Activated naive CD4-positive, alpha-beta T cell treated with anti-CD3 and anti-CD28 coated beads for 36 hours (primary cell): ENCODE data around the gene SALL1. TPM values are rescaled to one million over a fixed set of nuclear protein-coding genes. Genes with fewer than 3 reads are reported as not detected.

Experiments
- CTCF ChIA-PET: fragments of 350-600 bp; sonication (Branson Sonifier 250); formaldehyde crosslinking; loops from one replicate; lab custom pipeline; 2021; ENCODE audit warnings: antibody characterized with exemption; lab: Charles Lee
- DNase-seq: peaks from one replicate; pipeline ENCODE4 v3.0.0-alpha.2; 2020
- H3K27ac Mint-ChIP-seq: one replicate; pipeline ENCODE4 v1.8.0; 2021; ENCODE audit warnings: mild to moderate bottlenecking, mixed read lengths
- H3K27me3 Mint-ChIP-seq: one replicate; pipeline ENCODE4 v1.8.0; 2021; ENCODE audit warnings: low read depth, mixed read lengths
- H3K36me3 Mint-ChIP-seq: one replicate; pipeline ENCODE4 v1.8.0; 2021; ENCODE audit warnings: low read depth, mixed read lengths
- H3K4me1 Mint-ChIP-seq: one replicate; pipeline ENCODE4 v1.8.0; 2021; ENCODE audit warnings: low read depth, mixed read lengths
- H3K4me3 Mint-ChIP-seq: one replicate; pipeline ENCODE4 v1.8.0; 2021; ENCODE audit warnings: mild to moderate bottlenecking, moderate library complexity, mixed read lengths
- H3K9me3 Mint-ChIP-seq: one replicate; pipeline ENCODE4 v1.8.0; 2021; ENCODE audit warnings: mixed read lengths
- intact Hi-C: fragments of 100-400 bp; cut with micrococcal nuclease; formaldehyde crosslinking; loops from one replicate; pipeline ENCODE4 v1.15.1; 2023
- total RNA-seq, 2 experiments: library from RNA; stranded (reverse); gene quantifications; one replicate each; pipeline ENCODE4 v1.2.3, GENCODE V29; 2021

Gene SALL1
- total RNA-seq, 2 experiments from 2014 or later: not detected

DNA sequence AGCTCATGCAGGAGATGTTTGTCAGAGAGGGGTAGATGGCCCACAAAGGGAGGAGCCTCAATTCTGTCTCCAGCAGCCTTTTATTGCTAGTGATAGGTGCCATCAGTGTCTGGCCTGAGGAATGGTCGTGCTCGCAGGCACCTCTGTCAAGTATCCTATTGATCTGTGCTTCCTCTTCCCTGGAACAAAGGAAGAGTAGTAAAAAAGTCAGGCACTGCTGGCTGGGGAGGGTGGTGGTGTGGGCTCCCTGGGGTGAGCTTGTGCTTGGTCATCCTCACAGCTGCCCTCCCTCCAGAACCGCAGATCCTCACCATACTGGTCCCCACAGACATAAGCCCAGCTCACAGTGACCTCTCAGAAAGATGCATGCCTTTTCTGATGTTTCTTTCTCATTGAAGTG lies 15.0 kb upstream of the SALL1 start:
- Mint-ChIP-seq H3K9me3 (no peaks in the 10 kb centered on the region), H3K4me1 (no peaks in the 10 kb centered on the region), H3K4me3 (no peak overlapping the region), H3K27ac (no peak overlapping the region), H3K36me3 (no peaks in the 10 kb centered on the region), H3K27me3 (peaks cover 3% of the 10 kb centered on the region)
- intact Hi-C loops: no loop called here
- CTCF ChIA-PET: no interaction called here
- no peak for DNase-seq

DNA sequence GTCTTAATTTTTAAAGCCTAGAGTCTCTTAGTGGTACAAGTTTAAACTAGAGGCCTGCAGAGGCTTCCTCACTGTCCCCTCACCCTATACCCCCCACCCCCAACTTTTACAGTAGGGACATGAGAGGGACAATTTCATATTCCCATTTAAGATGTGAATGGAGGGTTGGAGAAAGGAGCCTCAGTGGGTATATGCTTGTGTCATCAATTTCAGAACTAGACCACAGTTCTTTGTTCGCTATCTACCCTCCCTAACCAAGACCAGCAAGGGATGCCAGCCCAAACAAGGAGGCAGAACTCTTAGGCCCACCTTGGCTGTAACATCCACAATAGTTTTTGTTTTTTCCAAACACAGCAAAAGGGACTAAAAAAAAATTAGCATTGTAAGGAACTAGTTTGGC lies 14.0 kb upstream of the SALL1 start:
- DNase-seq: no peak
- Mint-ChIP-seq H3K27me3 (peaks cover 3% of the 10 kb centered on the region), H3K4me3 (no peak overlapping the region), H3K4me1 (no peaks in the 10 kb centered on the region), H3K36me3 (no peaks in the 10 kb centered on the region), H3K9me3 (no peaks in the 10 kb centered on the region), H3K27ac (no peak overlapping the region)
- CTCF ChIA-PET: interaction anchor here (0.7 kb wide), 1 partner anchor 597 kb away, joined by 3 read pairs; no protein-coding TSS in a partner anchor
- intact Hi-C loops: no loop called here

DNA sequence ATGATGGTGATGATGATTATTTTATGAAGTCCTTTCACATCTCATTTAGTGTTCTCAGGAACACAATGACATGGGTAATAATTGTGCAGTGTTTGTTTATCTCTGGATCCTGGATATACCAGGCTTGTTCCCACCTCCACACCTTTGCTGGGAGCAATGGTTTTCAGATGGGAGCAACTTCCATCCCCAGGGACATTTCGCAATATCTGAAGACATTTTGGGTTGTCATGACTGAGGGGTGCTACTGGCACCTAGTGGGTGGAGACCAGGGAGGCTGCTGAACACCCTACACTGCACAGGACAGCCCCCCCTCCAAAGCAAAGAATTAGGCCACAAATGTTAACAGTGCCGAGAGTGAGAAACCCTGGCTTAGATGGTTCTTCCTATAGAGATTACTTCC lies 13.5 kb upstream of the SALL1 start:
- Mint-ChIP-seq H3K4me1 (no peaks in the 10 kb centered on the region), H3K36me3 (no peaks in the 10 kb centered on the region), H3K4me3 (no peak overlapping the region), H3K27me3 (peaks cover 3% of the 10 kb centered on the region), H3K9me3 (no peaks in the 10 kb centered on the region), H3K27ac (no peak overlapping the region)
- intact Hi-C loops: no loop called here
- DNase-seq: no peak
- CTCF ChIA-PET: no interaction called here

DNA sequence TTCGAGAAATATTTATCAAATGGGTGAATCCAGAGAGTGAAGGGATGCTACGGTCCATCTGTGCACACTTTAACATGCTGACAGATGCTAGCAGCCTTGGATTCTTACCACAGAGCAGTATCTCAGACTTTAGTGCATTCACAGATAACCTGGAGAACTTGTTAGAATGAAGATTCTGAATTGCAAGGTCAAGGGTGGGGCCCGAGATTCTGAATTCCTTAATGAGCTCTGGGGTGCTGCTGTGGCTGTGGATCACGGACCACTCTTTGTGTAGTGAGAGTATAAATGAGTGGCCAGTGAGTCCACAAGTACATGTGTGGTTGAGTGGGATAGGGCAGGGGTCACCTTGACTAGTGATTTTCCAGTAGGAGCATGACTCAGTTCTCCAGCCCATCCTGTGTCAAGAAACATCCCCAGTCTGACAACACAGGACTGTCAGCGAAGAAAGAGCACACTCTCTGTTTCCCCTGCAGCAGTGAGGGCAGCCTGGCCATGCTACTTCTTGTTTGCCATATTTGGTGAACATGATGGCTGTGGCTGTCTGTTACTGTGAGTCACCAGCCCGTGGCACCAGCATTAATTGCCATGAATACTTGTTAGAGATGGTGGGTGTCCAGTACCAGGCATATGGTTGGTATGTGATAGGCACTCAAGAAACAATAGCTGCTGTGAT lies 13.0 kb upstream of the SALL1 start:
- CTCF ChIA-PET: no interaction called here
- Mint-ChIP-seq H3K36me3 (no peaks in the 10 kb centered on the region), H3K9me3 (no peaks in the 10 kb centered on the region), H3K4me1 (no peaks in the 10 kb centered on the region), H3K27me3 (peaks cover 5% of the 10 kb centered on the region), H3K4me3 (no peak overlapping the region), H3K27ac (no peak overlapping the region)
- intact Hi-C loops: no loop called here
- no peak for DNase-seq

DNA sequence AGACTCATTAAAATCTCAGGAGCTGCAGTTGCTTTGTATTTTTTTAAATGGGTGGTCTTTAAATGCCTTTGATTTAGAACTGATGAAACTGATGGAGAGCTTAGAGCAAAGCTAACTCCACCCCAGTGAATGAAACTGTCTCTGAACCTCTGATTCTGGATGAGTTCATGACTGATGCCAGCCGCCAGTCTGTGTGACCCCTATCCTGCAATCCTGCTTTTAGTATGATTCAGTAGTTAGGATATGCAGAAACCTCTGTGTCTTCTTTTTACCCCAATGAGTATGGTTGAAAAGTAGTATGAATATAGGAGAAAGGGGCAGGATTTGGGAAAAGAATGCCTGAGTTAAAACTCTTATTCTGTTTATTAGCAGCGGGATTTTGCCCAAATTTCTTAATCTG lies 12.3 kb upstream of the SALL1 start:
- H3K27ac Mint-ChIP-seq: no peak overlapping the region
- no peaks in the 10 kb centered on the region for H3K9me3 Mint-ChIP-seq
- no peak for DNase-seq
- no peaks in the 10 kb centered on the region for H3K4me1 Mint-ChIP-seq
- CTCF ChIA-PET: no interaction called here
- H3K27me3 Mint-ChIP-seq: peaks cover 9% of the 10 kb centered on the region
- intact Hi-C loops: no loop called here
- no peaks in the 10 kb centered on the region for H3K36me3 Mint-ChIP-seq
- H3K4me3 Mint-ChIP-seq: no peak overlapping the region

DNA sequence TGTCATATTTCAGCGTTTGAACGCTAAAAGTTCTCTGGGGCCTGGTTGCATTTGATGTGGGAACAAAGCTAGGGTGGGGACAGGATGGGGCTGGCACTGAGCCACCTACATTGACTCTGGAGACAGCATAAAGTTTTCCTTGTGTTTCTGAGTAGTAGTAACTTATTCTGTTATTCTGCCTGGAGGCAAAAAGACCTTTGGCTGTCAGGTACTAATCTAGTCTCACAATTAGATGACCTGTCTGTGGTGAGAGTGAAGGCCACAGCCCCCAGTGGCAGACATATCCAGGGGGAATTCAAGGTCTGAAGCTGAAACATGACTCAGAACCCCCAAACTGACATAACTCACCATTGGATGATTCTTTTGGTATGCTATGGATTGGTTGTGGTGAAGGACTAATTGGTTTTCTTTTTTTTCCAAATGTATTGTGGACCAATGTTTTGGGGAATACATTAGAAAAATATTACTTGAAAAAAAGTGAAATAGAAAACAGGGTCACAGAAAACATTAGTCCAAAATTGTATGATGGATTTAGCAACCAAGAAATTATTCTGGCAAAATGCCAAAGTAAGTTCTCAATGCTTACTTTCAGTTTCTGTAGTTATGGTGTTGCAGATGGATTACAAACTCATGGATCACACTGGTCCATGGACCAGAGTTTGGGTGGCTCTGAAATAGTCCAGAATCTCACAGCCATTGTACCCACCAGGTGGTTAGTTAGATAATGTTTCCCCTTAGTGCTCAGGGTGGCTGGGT lies 10.5 kb upstream of the SALL1 start:
- Mint-ChIP-seq H3K9me3 (no peaks in the 10 kb centered on the region), H3K4me1 (no peaks in the 10 kb centered on the region), H3K36me3 (no peaks in the 10 kb centered on the region), H3K4me3 (no peak overlapping the region), H3K27ac (no peak overlapping the region), H3K27me3 (peaks cover 21% of the 10 kb centered on the region)
- DNase-seq: no peak
- CTCF ChIA-PET: no interaction called here
- intact Hi-C loops: no loop called here

DNA sequence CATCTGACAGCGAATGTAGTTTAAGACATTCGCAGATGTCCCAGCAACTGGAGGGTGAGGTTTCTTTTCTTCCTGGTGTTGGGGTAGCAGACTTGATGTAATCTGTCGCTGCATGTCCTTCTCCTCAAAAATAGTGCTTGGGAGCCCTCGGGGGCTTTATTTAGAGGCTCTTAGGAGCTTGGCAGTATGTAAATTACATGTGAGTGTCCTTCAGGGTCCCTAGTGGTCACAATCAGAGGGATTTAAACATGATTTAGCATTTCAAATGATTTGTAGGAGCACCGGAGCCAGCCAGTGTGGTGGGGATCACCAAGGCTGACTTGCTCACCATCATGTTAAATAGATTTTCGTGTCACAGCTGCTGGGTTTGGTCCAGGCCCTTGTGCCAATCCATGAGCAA lies 8.8 kb upstream of the SALL1 start:
- peaks cover 35% of the 10 kb centered on the region for H3K27me3 Mint-ChIP-seq
- no peak for DNase-seq
- H3K4me1 Mint-ChIP-seq: peaks cover 3% of the 10 kb centered on the region
- H3K36me3 Mint-ChIP-seq: no peaks in the 10 kb centered on the region
- no peak overlapping the region for H3K27ac Mint-ChIP-seq
- intact Hi-C loops: no loop called here
- CTCF ChIA-PET: no interaction called here
- H3K4me3 Mint-ChIP-seq: no peak overlapping the region
- H3K9me3 Mint-ChIP-seq: no peaks in the 10 kb centered on the region

DNA sequence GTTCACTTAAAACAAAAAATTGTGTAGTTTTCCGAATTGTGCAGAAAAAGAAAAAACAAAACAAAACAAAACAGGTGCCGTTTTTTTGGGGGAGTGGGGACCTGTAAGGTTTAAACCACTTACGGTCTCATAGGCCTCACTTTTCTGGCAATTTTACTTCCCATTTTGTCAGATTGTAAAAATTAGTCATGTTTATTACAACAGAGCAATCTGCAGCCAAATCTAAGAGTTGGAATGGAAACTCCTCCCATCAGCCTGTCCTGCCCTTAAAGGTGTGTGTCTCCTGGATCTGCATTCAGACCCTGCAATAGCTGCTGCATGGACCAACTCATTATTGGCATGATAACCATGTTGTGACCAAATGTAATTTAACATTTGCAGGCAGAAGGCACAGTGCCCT lies 8.2 kb upstream of the SALL1 start:
- Mint-ChIP-seq H3K4me3 (no peak overlapping the region), H3K9me3 (no peaks in the 10 kb centered on the region), H3K27ac (no peak overlapping the region), H3K36me3 (no peaks in the 10 kb centered on the region), H3K27me3 (peaks cover 40% of the 10 kb centered on the region), H3K4me1 (peaks cover 3% of the 10 kb centered on the region)
- DNase-seq: no peak
- CTCF ChIA-PET: no interaction called here
- intact Hi-C loops: no loop called here

DNA sequence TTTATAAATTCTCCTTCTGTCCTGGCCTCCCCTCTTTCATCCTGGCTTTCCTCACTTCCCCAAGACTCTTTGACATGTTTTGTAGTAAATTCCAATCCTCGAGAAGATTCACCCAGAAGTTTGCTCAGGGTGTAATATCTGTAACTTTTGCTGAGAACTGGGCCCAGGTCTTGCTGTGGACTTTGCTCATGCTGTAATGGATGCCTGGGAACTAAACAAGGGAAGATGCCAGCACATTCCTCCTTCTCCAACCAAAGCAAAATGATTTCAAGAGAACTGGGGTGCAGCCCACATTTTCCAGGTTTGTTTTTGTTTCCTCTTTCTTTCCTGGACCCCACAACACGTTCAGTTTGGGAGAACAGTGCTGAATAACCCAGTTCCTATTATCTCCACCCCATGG lies 6.6 kb upstream of the SALL1 start:
- Mint-ChIP-seq H3K4me1 (peaks cover 11% of the 10 kb centered on the region), H3K4me3 (no peak overlapping the region), H3K27me3 (peaks cover 56% of the 10 kb centered on the region), H3K9me3 (no peaks in the 10 kb centered on the region), H3K36me3 (no peaks in the 10 kb centered on the region), H3K27ac (no peak overlapping the region)
- no peak for DNase-seq
- CTCF ChIA-PET: no interaction called here
- intact Hi-C loops: no loop called here

DNA sequence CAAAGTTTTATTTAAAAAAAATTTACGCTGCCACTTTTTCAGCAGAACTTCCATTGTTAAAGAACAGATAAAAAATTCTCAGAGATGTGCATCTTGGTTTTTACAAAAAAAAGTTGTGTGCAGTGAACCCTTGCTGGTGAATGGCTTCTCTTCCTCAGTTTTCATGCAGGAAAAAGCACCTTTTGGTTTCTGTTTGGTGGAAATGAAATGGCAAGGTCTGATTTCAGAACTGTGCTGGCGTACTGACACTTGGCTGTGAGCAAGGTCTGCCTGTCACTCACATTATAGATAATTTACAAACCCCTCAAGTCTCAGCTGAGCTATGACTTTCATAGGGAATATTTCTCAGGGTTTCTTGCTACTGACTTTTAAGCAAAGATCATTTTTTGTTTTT lies 5.7 kb upstream of the SALL1 start:
- Mint-ChIP-seq H3K4me3 (no peak overlapping the region), H3K36me3 (no peaks in the 10 kb centered on the region), H3K27me3 (peaks cover 57% of the 10 kb centered on the region), H3K9me3 (no peaks in the 10 kb centered on the region), H3K27ac (no peak overlapping the region), H3K4me1 (peaks cover 12% of the 10 kb centered on the region)
- intact Hi-C loops: no loop called here
- DNase-seq: no peak
- CTCF ChIA-PET: no interaction called here

DNA sequence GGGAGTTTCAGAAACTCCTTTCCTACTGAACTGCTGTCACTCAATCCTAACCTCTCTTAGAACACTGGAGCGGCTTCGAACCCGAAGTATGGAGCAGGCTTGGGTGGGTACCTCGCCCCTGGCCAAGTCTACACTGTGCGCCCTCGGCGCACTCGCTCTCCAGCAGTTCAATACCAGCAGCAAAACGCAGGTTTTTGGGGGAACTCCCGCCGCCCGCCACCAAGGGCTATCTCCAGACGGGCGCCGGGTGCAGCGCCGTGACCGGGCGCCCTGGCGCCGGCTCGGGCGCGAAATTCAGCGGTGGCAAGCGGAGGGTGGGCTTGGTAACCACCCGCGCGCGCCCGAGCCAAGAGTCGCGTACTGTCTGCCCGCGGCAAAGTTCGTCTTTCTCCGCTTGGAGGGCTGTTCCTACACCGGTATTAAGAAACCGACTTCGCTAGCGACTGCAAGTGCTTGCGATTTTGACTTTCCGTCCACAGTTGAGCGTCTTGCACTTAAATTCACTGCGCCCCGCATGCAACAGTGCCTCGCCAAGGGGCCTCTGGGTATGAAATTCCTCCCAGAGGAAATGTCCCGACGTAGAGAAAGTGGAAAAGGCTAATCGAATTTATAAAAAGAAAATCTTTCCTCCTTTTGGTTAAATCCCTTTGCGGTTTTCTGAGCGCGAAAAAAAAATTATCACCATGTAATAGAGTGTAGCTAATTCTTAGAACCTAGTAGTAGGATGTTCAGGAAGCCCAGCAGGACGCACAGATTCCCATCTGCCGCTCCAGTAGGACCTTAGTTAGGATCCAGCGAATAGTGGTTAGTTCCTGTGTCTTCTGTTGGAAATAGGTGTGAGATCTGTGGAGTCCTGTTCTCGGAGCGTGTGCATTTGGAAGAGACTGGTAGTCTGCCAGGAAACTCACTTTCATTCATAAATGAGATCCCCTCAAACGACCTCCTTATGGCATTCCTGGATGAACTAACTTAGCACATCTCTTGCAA lies 5.0 kb upstream of the SALL1 start:
- no peak overlapping the region for H3K27ac Mint-ChIP-seq
- no peak for DNase-seq
- H3K27me3 Mint-ChIP-seq: peaks cover 54% of the 10 kb centered on the region
- H3K9me3 Mint-ChIP-seq: no peaks in the 10 kb centered on the region
- CTCF ChIA-PET: no interaction called here
- intact Hi-C loops: no loop called here
- no peak overlapping the region for H3K4me3 Mint-ChIP-seq
- no peaks in the 10 kb centered on the region for H3K36me3 Mint-ChIP-seq
- peaks cover 12% of the 10 kb centered on the region for H3K4me1 Mint-ChIP-seq

DNA sequence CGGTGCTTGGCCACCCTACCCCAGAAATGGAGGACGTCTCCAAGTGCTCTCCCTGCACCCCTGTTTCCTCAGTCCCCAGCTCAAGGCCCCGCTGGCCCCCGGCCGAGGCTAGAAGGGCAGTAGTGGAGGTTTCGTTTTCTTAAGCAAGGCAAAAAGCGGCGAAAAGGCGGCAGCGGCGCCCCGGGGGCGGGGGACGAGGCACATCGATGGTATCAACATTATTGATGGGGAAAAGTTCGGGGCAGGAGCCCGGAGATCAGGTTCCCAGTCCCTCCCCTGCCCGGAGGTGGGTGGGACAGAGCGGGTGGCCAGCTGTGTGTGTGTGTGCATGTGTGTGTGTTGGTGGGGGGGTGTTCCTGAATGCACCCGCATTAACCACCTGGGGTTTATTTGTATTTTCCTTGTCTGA lies 4.1 kb upstream of the SALL1 start:
- intact Hi-C loops: no loop called here
- peaks cover 59% of the 10 kb centered on the region for H3K27me3 Mint-ChIP-seq

More for the DNA sequence above, 4.1 kb upstream of the SALL1 start:
- Mint-ChIP-seq H3K4me1 (peaks cover 13% of the 10 kb centered on the region), H3K4me3 (no peak overlapping the region), H3K36me3 (no peaks in the 10 kb centered on the region), H3K9me3 (no peaks in the 10 kb centered on the region), H3K27ac (no peak overlapping the region)
- no peak for DNase-seq
- CTCF ChIA-PET: no interaction called here
